Heart left ventricle (tissue), 16 donors: ENCODE measurements around the gene GPC3. TPM values are rescaled to one million over a fixed set of nuclear protein-coding genes. Genes with fewer than 3 reads are reported as not detected.

ENCODE experiments used
- ATAC-seq, 4 donors: fragments of 200-7000 bp; cut with Tn5 transposase; one replicate each; pipeline ENCODE4 v1.9.1; 2020 to 2022; ENCODE audit warnings: moderate library complexity in 4 of 4, mild to moderate bottlenecking in 3 of 4, moderate number of reproducible peaks in 1 of 4
- DNase-seq, 5 donors: peaks; one replicate each; pipeline ENCODE4 v3.0.0-alpha.2; 2020
- H3K27ac ChIP-seq, 12 donors: fragments of 200-600 bp; sonication (generic) in 4 of 12; one replicate each; pipeline versions ENCODE4 v1.5.0 to v1.8.0; 2016 to 2022; ENCODE audit warnings: mild to moderate bottlenecking in 2 of 12
- H3K27me3 ChIP-seq, 9 donors: fragments of 200-600 bp; sonication (generic) in 2 of 9; one replicate each; pipeline versions ENCODE4 v1.5.1 to v1.8.0; 2016 to 2022; ENCODE audit warnings: mild to moderate bottlenecking in 3 of 9
- H3K36me3 ChIP-seq, 9 donors: fragments of 200-600 bp; sonication (generic) in 2 of 9; one replicate each; pipeline versions ENCODE4 v1.5.0 to v1.8.0; 2018 to 2022; ENCODE audit warnings: mild to moderate bottlenecking in 2 of 9
- H3K4me1 ChIP-seq, 12 donors: fragments of 200-600 bp; sonication (generic) in 4 of 12; one replicate each; pipeline versions ENCODE4 v1.5.0 to v1.8.0; 2016 to 2022; ENCODE audit warnings: mild to moderate bottlenecking in 3 of 12
- H3K4me3 ChIP-seq, 12 donors: fragments of 200-600 bp; sonication (generic) in 4 of 12; one replicate each; pipeline versions ENCODE4 v1.5.0 to v1.8.0; 2017 to 2022; ENCODE audit warnings: mild to moderate bottlenecking in 9 of 12, moderate library complexity in 4 of 12
- H3K9me3 ChIP-seq, 12 donors: fragments of 200-600 bp; sonication (generic) in 4 of 12; one replicate each; pipeline versions ENCODE4 v1.5.0 to v1.8.0; 2016 to 2022; ENCODE audit warnings: mild to moderate bottlenecking in 1 of 12
- POLR2A ChIP-seq, 2 donors: fragments of 450-650 bp; IDR thresholded peaks; one replicate each; pipeline ENCODE4 v1.6.1; 2017; ENCODE audit warnings: antibody characterized with exemption in 2 of 2, mild to moderate bottlenecking in 2 of 2, moderate library complexity in 2 of 2
- WGBS, 4 donors: extraction: QIAGEN DNeasy Blood & Tissue Kit in 2 of 4; methylation state at CpG; one replicate each; pipeline versions ENCODE4 v1.1.5 to v1.1.7; 2013 to 2018; 5-methylcytosine and 5-hydroxymethylcytosine counted together
- intact Hi-C, 10 donors: fragments of 100-400 bp; cut with DNase I; formaldehyde crosslinking; loops; one replicate each; pipeline versions ENCODE4 v1.11.1 to v1.14.2; 2022
- polyA plus RNA-seq, 2 donors: library from polyadenylated mRNA; stranded (reverse); fragments of 200-250 nt; gene quantifications; one replicate each; pipeline ENCODE4 v1.2.3, GENCODE V29; 2013
- total RNA-seq, 9 donors: library from RNA; depleted of rRNA in 2 of 9; stranded (reverse); fragments of >200 nt in 2 of 9; fragmentation: NEBNext Ultra II Directional in 3 of 9; extraction: Animal tissue kit (Norgen Biotek cat#: 25700) in 3 of 9; gene quantifications; one replicate each; pipeline versions ENCODE4 v1.1.0 to v1.2.4, GENCODE V29; 2016 to 2023
- TF ChIP-seq, protein P1 (sequence below), 12 donors: fragments of 200-600 bp; sonication (generic) in 4 of 12; IDR thresholded peaks; one replicate each; pipeline versions ENCODE4 v1.5.0 to v1.8.0; 2018 to 2022; ENCODE audit warnings: antibody characterized with exemption in 12 of 12, mild to moderate bottlenecking in 5 of 12
- donor health status: ischemic (EF 13 %, LVEDD 7.1; RV severe dilation, severe dysfunction).
- donor health status: healthy with polysubstance abuse.
- donor health status: DM: no; HTN: yes; CAD: no.
- donor health status: DM: no; HTN: no; CAD: no.
- donor health status: ischemic (EF 25% LVEDD 6.9; RV normal size, moderate dysfunction).
- donor health status: ischemic (EF 25% LVEDD 5.7; RV mildly dilated, moderate dysfunction).
- donor health status: healthy.
- donor health status: DM: yes; HTN: yes; CAD: no.
- donor health status: ischemic (EF 35%, LVEDD 5.7; RV mildly dilated, moderate dysfunction).
- donor health status: nonischemic (EF 11% LVEDD 7.7; RV severe dilation, severe dysfunction).
- donor health status: DM: yes; HTN: yes; CAD: no.
- donor health status: PGD.
- donor health status: ischemic (EF 29% LVEDD 5.4; RV normal size, mild dysfunction).
- donor health status: nonischemic (EF 23%, LVEDD 6.1; RV moderate dilation, normal function).

The GPC3 gene
- total and polyA plus RNA-seq, 11 donors: 0.19 to 16.9 (median 2.8) TPM

DNA sequence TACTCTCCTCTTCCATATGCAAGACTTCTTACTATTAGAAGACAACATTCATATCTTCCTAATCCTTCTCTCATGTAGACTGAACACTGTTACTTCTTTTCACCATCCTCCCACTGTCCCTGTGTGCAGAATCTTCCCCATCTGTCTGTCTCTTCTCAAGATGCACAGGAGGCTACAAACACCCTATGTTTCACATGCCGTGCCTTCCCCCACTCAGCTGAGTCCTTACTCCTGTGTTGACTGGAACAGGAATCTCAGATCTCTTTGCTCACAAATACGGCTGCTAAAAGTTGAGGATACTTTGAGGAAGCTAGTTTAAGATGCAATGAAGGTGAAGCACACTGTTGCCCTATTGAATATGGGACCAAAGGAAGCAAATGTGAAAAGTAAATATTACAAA lies 401.6 kb downstream of the GPC3 start:
- ATAC-seq: no peak
- TF ChIP-seq, protein P1, sequence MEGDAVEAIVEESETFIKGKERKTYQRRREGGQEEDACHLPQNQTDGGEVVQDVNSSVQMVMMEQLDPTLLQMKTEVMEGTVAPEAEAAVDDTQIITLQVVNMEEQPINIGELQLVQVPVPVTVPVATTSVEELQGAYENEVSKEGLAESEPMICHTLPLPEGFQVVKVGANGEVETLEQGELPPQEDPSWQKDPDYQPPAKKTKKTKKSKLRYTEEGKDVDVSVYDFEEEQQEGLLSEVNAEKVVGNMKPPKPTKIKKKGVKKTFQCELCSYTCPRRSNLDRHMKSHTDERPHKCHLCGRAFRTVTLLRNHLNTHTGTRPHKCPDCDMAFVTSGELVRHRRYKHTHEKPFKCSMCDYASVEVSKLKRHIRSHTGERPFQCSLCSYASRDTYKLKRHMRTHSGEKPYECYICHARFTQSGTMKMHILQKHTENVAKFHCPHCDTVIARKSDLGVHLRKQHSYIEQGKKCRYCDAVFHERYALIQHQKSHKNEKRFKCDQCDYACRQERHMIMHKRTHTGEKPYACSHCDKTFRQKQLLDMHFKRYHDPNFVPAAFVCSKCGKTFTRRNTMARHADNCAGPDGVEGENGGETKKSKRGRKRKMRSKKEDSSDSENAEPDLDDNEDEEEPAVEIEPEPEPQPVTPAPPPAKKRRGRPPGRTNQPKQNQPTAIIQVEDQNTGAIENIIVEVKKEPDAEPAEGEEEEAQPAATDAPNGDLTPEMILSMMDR (IDR thresholded peaks at IDR 0.05): no peak
- TF ChIP-seq POLR2A (IDR thresholded peaks at IDR 0.05): no peak
- no peak for DNase-seq
- Histone ChIP-seq H3K4me1 (no peaks in the 10 kb centered on the region), H3K36me3 (no peaks in the 10 kb centered on the region), H3K27me3 (peaks cover 0 to 13% (median 0%) of the 10 kb centered on the region in 9 donors), H3K27ac (no peak overlapping the region), H3K9me3 (no peaks in the 10 kb centered on the region), H3K4me3 (no peak overlapping the region)
- 83 to 90% (median 86%) methylated on average over 2 of the region's 2 CpGs for WGBS, 4 donors
- intact Hi-C loops: no loop called here

DNA sequence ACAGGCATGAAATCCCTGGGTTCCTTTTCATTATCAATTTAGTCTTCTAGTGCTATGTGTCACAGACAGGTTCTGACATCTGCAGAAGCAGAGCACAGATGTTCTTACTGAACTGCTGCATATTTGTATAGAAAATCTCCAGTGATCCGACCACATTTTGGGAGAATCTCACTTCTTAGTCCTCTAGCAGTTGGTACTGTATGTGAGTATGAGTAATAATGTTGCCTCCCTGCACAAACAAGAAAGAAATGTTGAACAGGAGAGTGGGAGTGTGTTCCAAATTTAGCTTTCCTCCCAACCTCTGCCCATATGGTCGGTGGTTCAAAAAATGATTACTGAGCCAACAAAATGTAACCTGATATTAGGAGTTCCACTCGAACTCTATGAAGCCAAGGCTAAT lies 404.8 kb downstream of the GPC3 start:
- peaks cover 0 to 13% (median 0%) of the 10 kb centered on the region in 9 donors for H3K27me3 ChIP-seq
- WGBS, 4 donors: 37 to 41% (median 39%) methylated on average over 3 of the region's 3 CpGs
- H3K36me3 ChIP-seq: no peaks in the 10 kb centered on the region
- H3K4me1 ChIP-seq: no peaks in the 10 kb centered on the region
- DNase-seq (no peak), ATAC-seq (no peak)
- TF ChIP-seq POLR2A (IDR thresholded peaks at IDR 0.05): no peak
- TF ChIP-seq, protein P1 (IDR thresholded peaks at IDR 0.05): no peak
- H3K27ac ChIP-seq: no peak overlapping the region
- no peaks in the 10 kb centered on the region for H3K9me3 ChIP-seq
- intact Hi-C loops: no loop called here
- H3K4me3 ChIP-seq: no peak overlapping the region

DNA sequence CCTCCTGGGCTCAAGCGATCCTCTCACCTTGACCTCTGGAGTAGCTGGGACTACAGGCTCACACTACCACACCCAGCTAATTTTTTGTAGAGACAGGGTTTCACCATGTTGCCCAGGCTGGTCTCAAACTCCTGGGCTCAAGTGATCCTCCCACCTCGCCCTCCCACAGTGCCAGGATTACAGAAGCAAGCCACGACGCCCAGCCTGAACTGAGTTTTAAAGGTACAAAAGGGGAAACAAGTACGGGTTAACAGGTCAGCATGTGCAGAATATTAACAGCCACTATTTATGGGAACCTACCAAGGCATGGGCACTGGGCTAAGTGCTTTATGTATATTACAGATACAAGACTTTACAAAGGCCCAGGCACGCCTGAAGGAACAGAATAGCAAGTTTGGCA lies 405.8 kb downstream of the GPC3 start:
- TF ChIP-seq, protein P1 (IDR thresholded peaks at IDR 0.05): no peak
- no peak for TF ChIP-seq POLR2A (IDR thresholded peaks at IDR 0.05)
- H3K27ac ChIP-seq: no peak overlapping the region
- H3K4me1 ChIP-seq: no peaks in the 10 kb centered on the region
- H3K36me3 ChIP-seq: no peaks in the 10 kb centered on the region
- H3K27me3 ChIP-seq: peaks cover 0 to 13% (median 0%) of the 10 kb centered on the region in 9 donors
- no peak for ATAC-seq
- WGBS, 4 donors: 80 to 97% (median 91%) methylated on average over 6 of the region's 6 CpGs
- intact Hi-C loops: no loop called here
- no peak for DNase-seq
- H3K9me3 ChIP-seq: no peaks in the 10 kb centered on the region
- no peak overlapping the region for H3K4me3 ChIP-seq

DNA sequence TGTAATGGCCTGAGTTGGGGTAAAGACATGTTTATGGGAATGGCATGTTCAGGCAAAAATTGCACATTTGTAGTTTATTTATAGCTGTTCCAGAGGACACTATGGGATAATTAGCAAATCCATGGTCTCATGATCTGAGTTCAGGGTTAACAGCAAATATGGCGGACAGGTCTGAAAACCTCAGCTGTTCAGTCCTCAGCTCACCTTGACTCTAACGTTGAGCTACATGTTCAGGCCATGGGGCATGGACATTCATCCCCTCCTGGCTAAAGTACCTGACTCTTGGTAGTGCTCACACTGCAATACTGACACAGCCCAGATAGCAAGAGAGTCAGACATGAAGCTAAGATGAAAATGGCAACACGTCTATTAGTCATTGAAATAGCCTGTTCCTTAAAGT lies 408.5 kb downstream of the GPC3 start:
- intact Hi-C loops: no loop called here
- Histone ChIP-seq H3K27me3 (peaks cover 0 to 13% (median 0%) of the 10 kb centered on the region in 9 donors), H3K4me3 (no peak overlapping the region), H3K27ac (no peak overlapping the region), H3K9me3 (peaks cover 0 to 10% (median 0%) of the 10 kb centered on the region in 12 donors), H3K4me1 (no peaks in the 10 kb centered on the region), H3K36me3 (no peaks in the 10 kb centered on the region)
- 81 to 96% (median 90%) methylated on average over 3 of the region's 3 CpGs for WGBS, 4 donors
- DNase-seq (no peak), ATAC-seq (no peak)
- TF ChIP-seq, protein P1 (IDR thresholded peaks at IDR 0.05): no peak
- no peak for TF ChIP-seq POLR2A (IDR thresholded peaks at IDR 0.05)
